Anterior cingulate cortex (tissue), 58 donors: Measurements from ENCODE around the gene DNAJC8.

Experiments used
- DNase-seq, 58 donors: peaks; one replicate each; lab custom pipeline; 2025; lab: John Stamatoyannopoulos, UW

The DNAJC8 gene

GRCh38 chr1:28209700-28210099, 23.1 kb downstream of the DNAJC8 start:
- no peak for DNase-seq

GRCh38 chr1:28208818-28209441, 23.9 kb downstream of the DNAJC8 start:
- peak in 50 of 58 donors; percentile 1 to 70 (median 26) for DNase-seq

DNA sequence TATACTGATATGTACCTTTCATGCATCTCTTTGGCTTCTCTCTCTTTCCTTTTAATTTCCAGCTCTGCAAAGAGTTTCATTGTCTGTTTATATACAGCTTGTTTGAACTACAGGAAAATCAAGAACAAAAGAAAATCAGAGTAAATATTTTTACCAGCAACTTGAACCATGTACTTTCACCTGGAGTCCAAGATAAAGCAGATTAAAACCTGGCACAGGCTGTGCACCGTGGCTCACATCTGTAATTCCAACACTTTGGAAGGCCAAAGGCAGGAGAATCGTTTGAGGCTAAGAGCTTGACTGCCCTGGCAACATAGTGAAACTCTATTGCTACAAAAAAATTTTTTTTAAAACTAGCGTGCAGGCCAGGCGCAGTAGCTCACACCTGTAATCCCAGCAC, 27.6 kb downstream of the DNAJC8 start:
- no peak for DNase-seq

DNA sequence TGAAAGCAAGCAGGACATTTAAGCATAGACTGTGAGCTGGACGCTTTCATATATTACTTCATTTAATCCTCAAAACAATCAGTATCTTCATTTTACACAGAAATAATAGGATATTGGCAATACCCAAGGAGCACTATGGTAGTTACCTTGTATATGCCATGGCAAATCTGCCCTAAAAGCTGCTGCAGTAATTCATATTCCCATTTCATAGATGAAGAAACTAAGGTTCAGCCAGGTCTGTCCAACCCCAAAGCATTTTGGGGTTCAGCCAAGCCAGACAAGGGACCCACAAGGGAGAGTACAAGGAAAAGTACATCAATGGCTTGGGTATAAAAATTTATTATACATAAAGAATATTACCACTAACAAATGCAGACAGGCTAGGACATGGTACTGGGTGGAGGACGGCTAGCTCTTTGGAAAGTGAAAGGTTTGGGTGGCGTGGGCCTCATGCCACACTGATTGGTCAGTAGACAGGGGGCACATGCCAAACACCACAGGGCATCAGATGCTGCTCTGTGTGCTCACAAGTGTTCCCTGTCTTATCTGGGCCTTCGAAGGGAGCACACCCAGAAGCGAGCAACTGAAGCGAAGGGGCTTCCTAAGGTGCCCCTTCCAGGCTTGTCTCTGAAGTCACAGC, 32.5 kb downstream of the DNAJC8 start:
- DNase-seq, result no peak

DNA sequence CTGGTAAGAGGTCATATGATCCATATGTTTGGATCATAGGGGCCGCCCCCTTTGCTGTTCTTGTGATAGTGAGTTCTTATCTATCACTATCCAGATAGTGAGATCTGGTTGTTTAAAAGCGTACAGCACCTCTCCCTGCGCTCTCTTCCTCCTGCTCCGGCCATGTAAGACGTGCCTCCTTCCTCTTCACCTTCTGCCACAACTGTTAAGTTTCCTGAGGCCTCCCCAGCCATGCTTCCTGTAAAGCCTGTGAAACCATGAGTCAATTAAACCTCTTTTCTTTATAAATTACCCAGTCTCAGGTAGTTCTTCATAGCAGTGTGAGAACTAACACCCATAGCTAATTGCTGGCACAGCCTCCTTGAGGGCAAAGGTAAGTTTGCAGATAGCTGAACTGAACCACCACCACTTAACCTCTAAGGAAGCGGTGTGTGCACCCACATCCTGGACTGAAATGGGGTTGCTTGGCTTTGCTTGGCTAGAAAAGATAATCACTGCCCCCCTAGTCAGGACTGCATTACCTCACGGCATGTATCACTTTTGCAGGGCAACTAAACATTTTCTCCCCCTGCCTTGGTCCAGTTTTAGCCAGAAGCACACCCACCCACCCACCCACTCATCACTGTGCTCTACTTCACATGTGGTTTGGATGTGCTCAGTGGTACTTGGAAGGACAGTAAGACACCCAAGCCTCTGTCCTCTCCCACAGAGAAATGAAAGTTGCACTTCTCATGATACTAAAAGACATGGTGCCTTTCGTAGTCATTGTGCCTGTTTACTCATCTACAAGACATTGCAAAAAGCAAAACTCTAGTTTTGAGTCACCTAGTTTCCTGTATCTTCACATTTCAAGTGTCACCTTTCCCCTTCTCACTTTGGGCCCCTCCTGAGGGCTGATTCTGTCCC, 33.2 kb downstream of the DNAJC8 start:
- DNase-seq, result no peak

- no peak for DNase-seq
Measured at GRCh38 chr1:28197682-28198415, 35.0 kb downstream of the DNAJC8 start.

DNA sequence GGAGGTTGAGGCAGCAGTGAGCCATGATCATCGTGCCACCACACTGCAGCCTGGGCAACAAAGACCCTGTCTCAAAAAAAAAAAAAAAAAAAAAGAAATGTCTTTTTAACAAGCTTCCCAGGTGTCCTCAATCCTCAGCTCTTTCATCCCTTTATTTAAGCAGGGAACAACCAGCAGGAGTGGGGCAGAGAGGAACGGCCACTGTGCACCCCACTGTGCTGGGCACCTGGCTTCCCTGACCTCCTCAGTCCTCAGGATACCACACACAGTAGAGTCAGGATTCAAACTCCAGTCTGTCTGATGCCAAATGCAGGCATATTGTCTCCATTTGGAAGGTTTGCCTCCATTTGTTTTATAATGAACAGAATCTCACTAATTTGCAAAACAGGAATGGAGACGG, 36.5 kb downstream of the DNAJC8 start:
- DNase-seq, result no peak

- DNase-seq, result no peak
Measured at GRCh38 chr1:28195780-28196179, 37.0 kb downstream of the DNAJC8 start.

GRCh38 chr1:28194326-28195035, 38.3 kb downstream of the DNAJC8 start:
- DNase-seq, result no peak

GRCh38 chr1:28193701-28194161, 39.1 kb downstream of the DNAJC8 start:
- DNase-seq, result no peak

- DNase-seq, result no peak
Measured at GRCh38 chr1:28190996-28191645, 41.7 kb downstream of the DNAJC8 start.

GRCh38 chr1:28190337-28190979, 42.4 kb downstream of the DNAJC8 start:
- no peak for DNase-seq

DNA sequence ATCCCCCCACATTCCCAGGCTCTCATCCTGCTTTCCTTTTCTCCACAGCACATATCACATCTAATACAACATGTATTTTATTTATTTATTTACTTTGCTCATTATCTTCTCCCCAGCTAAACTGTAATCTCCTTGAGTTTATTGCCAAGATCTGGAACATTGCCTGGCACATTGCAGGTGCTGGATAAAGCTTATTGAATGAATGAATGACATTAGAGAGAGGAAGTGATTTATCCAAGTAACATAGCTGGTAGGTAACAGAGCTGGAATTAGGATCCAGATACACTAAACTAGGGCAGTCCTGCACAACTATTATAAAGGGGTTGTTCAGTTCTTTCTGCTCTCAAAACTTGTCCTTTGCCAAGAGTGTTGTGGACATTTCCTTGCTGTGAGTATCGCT, 47.8 kb downstream of the DNAJC8 start:
- DNase-seq, result no peak

DNA sequence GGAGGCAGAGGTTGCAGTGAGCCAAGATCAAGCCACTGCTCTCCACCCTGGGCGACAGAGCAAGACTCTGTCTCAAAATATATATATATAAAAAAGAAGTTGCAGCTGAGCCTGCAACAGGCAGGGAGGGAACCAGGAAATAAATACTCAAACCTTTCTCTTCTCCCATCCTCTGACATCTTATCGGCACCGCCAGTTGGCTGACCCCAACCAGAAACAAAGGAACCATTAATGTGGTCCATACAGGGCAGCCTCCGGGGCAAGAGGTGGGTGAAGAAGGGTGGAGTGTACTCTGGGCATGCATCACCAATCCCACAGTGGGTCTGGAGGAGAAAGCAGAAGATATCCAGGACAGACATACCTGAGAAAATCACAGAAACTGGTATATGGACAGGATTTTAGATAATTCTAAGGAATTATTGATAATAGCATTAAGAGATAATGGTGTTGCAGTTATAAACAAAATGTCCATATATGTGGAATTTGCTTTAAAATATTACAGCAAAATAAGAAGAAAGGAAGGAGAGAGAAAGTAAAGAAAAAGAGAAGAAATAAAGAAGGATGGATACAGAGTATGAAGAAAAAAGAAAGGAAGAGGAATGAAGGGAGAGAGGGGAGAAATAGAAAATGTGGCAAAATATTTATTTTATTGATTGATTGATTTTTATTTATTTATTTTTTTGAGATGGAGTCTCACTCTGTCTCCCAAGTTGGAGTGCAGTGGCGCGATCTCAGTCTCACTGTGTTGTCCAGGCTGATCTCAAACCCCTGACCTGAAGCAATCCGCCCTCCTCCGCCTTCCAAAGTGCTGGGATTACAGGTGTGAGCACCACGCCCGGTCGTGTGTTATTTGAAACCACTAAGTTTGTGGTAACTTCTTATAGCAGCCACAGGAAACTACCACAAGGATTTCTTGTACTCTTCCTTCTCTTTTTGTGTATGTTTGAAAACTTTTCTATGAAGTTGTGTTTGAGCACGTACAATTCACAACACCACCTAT, 52.2 kb downstream of the DNAJC8 start:
- DNase-seq, result no peak

GRCh38 chr1:28178690-28179485, 53.9 kb downstream of the DNAJC8 start:
- DNase-seq, result no peak

DNA sequence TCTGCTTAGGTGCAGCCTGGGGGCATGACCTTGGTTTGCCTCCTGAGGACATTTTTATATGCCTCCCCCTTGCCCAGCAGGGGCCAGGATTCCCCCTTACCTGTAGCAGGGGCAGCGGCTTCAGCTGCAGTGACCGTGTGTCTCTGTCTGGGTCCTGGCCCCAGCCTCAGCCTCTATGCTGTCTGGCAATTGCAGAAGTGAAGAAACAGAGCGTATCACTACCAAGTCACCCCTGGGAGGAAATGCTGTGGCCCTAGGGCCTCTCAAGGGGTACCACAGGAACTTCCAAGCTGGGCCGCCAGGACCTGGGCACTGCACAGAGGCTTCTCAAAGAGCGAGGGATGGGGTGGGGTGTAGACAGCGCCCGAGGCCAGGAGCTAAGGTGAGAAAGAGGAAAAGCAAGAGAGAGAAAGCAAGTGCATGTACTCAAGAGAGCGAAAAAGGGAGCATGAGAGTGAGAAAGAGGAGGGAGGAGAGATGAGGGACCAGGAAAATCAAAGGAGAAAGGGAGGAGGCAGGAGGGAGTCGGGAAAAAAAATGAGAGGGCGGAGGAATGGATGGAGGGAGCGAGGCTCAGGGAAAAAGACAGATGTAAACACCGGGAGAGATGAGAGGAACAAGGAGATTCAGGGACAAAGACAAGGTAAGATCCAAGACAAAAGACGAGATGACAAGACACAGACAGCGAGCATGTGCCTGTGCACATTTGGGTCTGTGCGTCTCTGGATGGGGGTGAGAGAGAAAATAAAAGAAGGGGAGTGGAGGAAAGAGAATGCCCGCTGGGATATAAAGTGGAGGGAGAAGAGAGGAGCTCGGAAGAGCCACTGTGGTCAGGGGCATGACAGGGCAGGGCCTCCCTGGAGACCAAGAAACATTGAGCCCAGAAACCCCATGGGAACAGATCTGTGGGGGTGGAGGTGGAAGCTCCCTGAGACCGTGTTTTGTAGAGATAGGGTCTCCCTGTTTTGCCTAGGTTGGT, 56.0 kb downstream of the DNAJC8 start, which contains the start of gene PTAFR:
Gene PTAFR (minus strand): TSS at position 199 of the 979 bp plus-strand sequence. CDS start 25,669 bp downstream, outside the sequence.
- DNase-seq, result no peak
